Dedifferentiated amniotic fluid mesenchymal stem cell (primary cell): ENCODE results near the gene ZSCAN2.

Experiments
- DNase-seq: peaks from one replicate; pipeline ENCODE4 v3.0.0-alpha.2; 2016; ENCODE audit errors: extremely low spot score

ZSCAN2 gene

GRCh38 chr15:84598993-84599392 is 1.8 kb upstream of the ZSCAN2 start:
- DNase-seq = peak; percentile 25

- no peak for DNase-seq
Observed at GRCh38 chr15:84599906-84600305, 903 bp upstream of the ZSCAN2 start.

- DNase-seq = peak; percentile 89
Observed at GRCh38 chr15:84600331-84600686, 500 bp upstream of the ZSCAN2 start.

GRCh38 chr15:84601555-84601838 is 688 bp downstream of the ZSCAN2 start:
- no peak for DNase-seq

GRCh38 chr15:84603630-84604379 is 3.0 kb downstream of the ZSCAN2 start:
- no peak for DNase-seq

- DNase-seq = no peak
Observed at GRCh38 chr15:84604826-84605553, 4.2 kb downstream of the ZSCAN2 start.

- DNase-seq = no peak
Observed at GRCh38 chr15:84605554-84605882, 4.7 kb downstream of the ZSCAN2 start.

- DNase-seq = no peak
Observed at GRCh38 chr15:84606653-84607120, 5.9 kb downstream of the ZSCAN2 start.

- DNase-seq = no peak
Observed at GRCh38 chr15:84608707-84609284, 8.0 kb downstream of the ZSCAN2 start.

GRCh38 chr15:84609818-84610525 is 9.2 kb downstream of the ZSCAN2 start:
- DNase-seq = no peak

GRCh38 chr15:84611631-84612030 is 10.8 kb downstream of the ZSCAN2 start:
- DNase-seq = no peak

- DNase-seq = no peak
Observed at GRCh38 chr15:84616235-84616634, 15.4 kb downstream of the ZSCAN2 start.

GRCh38 chr15:84620626-84621025 is 19.8 kb downstream of the ZSCAN2 start:
- no peak for DNase-seq

- DNase-seq = no peak
Observed at GRCh38 chr15:84621358-84621979, 20.7 kb downstream of the ZSCAN2 start.

GRCh38 chr15:84624359-84624758 is 23.6 kb downstream of the ZSCAN2 start:
- DNase-seq = no peak

GRCh38 chr15:84625123-84625522 is 24.3 kb downstream of the ZSCAN2 start:
- no peak for DNase-seq

GRCh38 chr15:84629033-84629432 is 28.2 kb downstream of the ZSCAN2 start:
- DNase-seq = no peak

- no peak for DNase-seq
Observed at GRCh38 chr15:84631706-84632272, 31.0 kb downstream of the ZSCAN2 start.

- peak; percentile 41 for DNase-seq
Observed at GRCh38 chr15:84633311-84634227, 32.8 kb downstream of the ZSCAN2 start.

- no peak for DNase-seq
Observed at GRCh38 chr15:84634228-84634837, 33.5 kb downstream of the ZSCAN2 start.
